GM18868 (cell line): ENCODE measurements around the gene CYBRD1.
"Not testable (repeated sequence)": the region's sequence is repeated elsewhere in the genome, so short reads cannot be mapped to it uniquely, and the experiment has no call there.

ENCODE experiments used
- ATAC-seq: cut with Tn5 transposase; IDR thresholded peaks from one replicate; pipeline ENCODE4 v1.9.1; 2021; ENCODE audit warnings: mild to moderate bottlenecking, moderate library complexity; ENCODE audit not compliant: unreplicated experiment

Gene CYBRD1

DNA sequence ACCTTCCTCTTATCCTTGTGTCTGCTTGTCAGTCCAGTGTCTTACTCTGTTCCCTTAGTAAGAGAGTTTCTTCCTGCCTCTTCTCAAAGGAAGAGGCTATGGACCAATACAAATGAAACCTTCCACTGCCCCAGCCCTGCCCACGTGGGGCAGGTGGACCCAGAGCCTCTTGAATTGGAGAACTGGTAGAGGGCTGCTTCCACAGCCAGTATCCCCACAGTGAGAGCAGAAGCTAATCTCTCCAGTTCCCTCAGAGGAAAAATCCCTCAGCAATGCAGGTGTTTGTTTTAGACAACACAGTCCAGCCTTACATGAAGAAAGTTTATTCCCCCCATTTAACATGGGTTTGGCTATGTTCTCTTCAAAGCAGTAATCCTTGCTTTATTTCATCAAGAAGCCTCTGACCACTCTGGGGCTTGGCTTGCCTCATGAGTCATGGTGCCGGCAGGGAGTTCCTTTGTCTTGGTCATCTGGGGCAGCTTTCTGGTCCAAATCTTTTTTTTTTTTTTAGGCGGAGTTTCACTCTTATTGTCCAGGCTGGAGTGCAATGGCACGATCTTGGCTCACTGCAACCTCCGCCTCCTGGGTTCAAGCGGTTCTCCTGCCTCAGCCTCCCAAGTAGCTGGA, 6.5 kb upstream of the CYBRD1 start:
- no peak for ATAC-seq

- ATAC-seq = no peak
Observed at GRCh38 chr2:171516793-171517192, 5.5 kb upstream of the CYBRD1 start.

DNA sequence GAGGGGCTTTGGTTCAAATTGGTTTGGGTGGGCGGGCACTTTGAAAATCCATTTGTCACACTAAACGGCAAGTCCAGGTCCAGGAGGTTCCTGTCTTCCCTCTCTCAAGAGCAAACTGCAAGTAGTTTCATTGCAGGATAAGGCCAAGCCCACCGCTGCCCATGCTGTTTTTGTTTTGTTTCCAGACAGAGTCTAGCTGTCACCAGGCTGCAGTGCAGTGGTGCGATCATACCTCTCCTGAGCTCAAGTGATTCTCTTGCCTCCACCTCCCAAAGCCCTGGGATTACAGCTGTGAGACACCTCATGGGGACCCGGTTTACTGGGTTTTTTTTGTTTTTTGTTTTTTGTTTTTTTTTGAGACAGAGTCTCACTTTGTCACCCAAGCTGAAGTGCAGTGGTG, 1.8 kb upstream of the CYBRD1 start:
- no peak for ATAC-seq

DNA sequence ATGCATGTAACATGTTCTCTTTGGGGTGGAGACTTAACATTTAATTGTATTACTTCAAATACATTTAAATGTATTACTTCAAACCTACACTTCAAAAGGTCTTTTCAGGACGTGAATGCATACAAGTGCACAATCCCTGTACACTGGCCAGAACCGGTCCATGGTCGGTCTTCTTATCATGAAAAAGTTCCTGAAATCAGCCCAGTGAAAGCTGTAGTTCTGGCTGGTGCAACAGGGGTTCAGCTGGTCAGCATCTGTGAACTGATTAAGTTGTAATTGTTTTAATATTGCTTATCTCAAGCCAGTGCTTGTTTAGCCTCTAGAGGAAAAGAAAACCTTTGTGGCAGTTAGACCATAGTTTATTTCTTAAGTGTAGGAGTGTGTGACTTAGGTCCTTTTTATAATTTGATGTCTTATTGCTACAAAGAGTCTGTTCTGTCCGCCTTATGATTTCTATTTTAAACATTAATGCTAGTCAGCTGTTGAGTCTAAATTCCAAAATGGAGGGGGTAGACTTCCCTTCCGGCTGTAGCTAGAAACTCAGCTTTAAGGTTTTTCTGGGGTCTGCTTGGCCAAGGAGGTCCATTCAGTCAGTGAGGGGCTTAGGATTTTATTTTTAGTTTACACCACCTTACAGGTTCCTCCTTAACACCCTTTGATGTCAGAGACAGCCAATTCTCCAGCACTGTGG, 768 bp upstream of the CYBRD1 start:
- ATAC-seq = peak; percentile 2

DNA sequence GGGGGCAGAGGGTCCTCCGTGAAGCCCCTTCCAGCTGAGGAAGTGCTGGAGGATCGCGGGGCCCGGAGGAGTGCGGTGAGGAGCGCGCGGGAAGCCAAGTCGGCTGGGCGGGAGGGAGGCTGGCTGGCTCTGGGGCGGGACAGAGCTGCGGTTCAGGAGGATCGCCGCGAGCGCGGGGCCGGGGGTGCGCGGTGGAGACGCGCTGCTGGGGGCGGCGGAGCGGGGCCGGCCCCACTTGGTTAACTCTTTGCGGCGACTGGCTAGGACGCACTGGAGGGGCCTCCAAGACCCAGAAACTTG, 464 bp downstream of the CYBRD1 start:
- peak; percentile 27 for ATAC-seq

DNA sequence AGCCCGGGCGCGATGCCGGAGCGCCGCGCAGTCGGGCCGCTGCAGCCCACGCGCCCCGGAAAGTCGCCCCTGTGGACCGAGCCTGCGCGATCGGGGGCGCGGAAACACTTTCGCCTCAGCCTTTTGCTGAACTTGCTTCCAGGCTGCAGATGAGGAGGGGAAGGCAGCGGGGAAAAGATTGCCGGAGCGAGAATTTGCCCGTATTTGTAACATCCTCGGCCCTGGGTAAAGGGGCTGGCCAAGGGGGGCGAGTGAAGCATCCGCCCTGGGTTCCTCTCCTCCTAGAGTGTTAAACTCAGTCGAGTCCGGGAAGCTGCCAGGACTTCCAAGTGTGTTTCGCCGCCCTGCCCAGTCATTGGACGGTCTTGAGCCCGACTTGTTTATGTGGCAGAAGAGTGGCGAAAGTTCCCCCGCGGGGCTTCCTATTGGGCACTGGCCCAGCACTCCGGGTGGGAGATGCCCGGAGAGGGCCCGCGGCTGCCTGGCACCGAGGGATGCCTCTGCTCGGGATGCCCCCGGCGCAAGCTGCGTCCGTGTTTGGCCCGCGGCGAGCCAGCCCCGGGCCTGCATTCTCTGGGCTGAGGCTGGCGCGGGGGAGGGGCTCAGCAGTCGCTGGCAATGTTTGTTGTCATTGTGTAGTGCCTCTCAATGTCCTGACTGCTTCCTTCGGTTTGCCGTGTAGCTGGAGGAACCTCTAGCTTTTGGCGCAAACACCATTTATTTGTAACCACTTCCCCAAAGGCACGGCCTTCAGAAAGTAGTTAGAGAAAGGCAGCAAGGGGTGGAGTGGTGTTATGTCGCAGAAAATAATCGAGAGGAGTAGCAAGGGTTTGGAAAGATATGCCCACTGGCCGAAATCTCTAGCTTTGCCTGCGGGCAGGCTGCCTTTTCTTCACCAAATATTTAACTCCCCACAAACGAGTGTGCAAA, 1.1 kb downstream of the CYBRD1 start:
- peak; percentile 38 for ATAC-seq

DNA sequence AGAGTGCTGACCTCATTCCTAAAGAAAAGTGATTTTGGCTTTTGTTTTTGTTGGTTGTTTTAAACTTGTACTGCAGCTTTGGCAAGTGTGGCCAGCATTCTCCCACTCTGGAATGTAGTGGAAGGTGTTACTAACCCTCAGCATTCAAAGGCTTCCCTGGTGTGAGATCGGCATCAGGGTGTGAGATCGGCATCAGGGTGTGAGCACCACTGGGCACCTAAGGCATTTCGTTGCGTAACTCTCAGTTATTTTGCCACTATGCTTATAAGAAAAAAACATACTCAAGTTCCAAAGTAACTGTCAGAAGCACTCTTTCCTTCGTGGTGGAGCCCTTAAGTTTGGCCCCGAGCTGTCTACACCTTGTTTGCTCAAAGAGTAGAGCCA, 1.7 kb downstream of the CYBRD1 start:
- ATAC-seq = no peak

GRCh38 chr2:171529914-171530313, 7.6 kb downstream of the CYBRD1 start:
- ATAC-seq = no peak

DNA sequence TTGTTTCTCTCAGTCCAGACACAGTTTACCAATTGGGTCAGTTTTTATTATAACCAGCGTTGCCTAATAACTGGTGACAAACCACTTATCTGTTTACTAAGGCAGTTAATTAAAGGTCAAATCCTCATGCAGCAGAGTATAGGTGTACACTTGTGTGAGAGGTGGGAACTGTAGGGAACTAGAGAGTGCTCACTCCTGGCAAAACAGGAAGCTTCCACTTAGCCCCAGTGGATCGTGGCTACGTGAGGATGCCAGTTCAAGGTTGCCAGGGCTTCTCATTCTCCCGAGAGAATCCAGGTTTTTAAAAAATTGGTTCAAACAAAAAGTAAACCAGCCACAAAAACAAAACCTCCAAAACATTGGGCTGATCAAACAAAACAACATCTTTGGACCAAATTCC, 8.1 kb downstream of the CYBRD1 start:
- no peak for ATAC-seq

- peak; percentile 39 for ATAC-seq
Observed at GRCh38 chr2:171530859-171531258, 8.6 kb downstream of the CYBRD1 start.

DNA sequence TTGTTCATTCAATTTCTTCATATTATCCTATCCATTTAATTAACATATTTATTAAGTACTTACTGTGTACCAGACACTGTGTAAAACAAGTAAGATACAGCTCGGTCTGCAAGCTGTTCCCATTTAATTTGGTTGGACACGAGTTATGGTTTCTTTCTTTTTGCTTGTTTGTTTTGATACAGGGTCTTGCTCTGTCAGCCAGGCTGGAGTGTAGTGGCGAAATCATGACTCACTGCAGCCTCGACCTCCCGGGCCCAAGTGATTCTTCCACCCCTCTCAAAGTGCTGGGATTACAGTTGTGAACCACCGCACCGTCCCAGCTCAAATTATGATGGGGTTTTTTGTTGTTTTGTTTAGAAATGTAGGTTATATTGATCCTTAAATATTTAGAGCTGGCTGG, 9.0 kb downstream of the CYBRD1 start:
- peak; percentile 35 for ATAC-seq

DNA sequence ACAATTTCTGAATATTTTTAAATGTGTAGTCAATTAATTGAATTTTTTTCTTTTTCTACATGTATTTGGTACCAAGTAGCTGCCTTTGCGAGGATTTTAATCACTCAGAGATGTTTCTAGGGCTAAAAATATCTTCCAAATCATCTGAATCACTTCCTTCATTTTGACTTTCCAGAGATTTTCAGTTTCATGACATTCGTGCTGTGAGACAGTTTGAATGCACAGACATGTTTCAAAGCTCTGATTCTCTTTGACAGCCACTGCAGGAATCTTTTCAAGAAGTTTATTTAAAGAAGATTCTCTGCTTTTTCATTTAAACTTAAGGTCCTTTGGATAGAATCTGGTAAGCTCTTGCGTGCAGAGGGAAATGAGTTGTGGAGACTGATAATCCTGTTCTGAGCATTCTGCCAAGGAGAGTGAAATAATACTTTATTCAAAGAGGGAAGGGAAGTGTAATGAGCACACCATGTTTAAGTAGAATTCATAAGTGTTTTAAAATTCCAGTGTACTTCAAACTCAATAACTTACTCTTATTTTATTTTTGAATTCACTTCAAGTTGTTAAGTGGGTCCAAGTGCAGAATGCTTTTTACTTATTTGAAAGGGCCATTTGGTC, 9.7 kb downstream of the CYBRD1 start:
- ATAC-seq = no peak

- ATAC-seq = no peak
Observed at GRCh38 chr2:171533331-171533730, 11.1 kb downstream of the CYBRD1 start.

GRCh38 chr2:171535528-171535927, 13.3 kb downstream of the CYBRD1 start:
- not testable (repeated sequence) for ATAC-seq

GRCh38 chr2:171540437-171540836, 18.2 kb downstream of the CYBRD1 start:
- ATAC-seq = peak; percentile 77

DNA sequence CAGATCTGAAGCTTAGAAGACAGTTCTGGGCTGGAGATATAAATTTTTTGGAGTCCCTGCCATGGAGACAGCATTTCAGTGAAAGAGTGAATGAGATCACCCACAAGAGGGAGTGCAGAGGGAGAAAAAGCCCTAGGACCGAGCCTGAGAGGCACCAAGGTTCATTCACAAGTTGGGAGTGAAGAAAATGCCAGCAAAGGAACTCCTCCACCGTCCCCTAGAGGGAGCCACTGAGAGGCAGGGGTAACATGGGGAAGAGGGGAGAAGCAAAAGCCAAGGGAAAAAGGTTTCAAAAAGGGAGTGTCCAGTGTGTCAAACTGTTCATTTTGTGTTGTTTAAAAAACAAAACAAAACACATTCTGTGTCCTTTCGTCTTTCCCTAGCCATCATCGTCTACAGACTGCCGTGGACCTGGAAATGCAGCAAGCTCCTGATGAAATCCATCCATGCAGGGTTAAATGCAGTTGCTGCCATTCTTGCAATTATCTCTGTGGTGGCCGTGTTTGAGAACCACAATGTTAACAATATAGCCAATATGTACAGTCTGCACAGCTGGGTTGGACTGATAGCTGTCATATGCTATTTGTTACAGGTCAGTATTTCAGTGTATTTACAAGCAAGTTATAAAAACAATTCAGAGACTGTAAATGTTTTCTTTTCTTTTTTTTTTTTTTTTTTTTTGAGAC, 19.1 kb downstream of the CYBRD1 start:
- no peak for ATAC-seq

DNA sequence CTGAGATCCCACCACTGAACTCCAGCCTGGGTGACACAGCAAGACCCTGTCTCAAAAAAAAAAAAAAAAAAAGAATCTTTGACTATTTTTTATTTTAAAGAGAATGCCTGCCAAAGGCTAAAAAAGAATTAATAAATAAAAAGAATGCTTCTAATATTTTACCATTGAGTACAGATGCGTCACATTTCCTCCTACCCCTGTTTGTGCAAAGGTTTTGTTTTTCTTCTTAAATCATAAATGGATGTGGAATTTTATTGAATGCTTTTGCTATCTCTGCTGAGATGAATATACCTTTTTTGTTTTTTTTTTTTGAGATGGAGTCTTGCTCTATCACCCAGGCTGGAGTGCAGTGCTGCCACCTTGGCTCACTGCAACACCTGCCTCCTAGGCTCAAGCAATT, 22.8 kb downstream of the CYBRD1 start:
- no peak for ATAC-seq

DNA sequence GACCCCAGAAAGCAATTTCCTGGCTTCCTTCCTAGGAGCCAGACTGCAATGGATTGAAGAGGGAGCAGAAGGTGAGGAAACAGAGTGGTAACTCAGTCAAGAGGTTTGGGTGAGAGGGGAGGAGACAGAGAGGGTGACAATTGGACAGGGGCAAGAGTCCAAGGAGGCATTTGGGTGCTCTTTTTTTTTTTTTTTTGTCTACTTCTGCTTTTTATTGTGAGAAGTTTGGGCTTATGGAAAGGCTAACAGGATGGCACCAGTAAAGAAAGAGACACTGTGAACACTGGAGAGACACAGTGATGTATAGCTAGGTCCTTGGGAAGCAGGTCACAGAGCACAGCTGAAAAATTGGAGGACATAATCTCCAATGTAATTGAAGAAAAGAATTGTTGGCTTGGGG, 25.0 kb downstream of the CYBRD1 start:
- ATAC-seq = no peak

GRCh38 chr2:171547720-171548119, 25.4 kb downstream of the CYBRD1 start:
- no peak for ATAC-seq

- no peak for ATAC-seq
Observed at GRCh38 chr2:171550613-171551012, 28.3 kb downstream of the CYBRD1 start.

- ATAC-seq = no peak
Observed at GRCh38 chr2:171551836-171552235, 29.6 kb downstream of the CYBRD1 start.
